Activated T-helper 2 cell treated with anti-CD3 and anti-CD28 coated beads, Interferon-gamma antibody, Interleukin-2, Interleukin-4, amounts not matched to agents 10 μg/mL and 5 μg/mL and 100 μg/mL, durations not matched to agents 14 hours and 24 hours and 36 hours (primary cell): ENCODE data around the gene FOXJ3. TPM values are rescaled to one million over a fixed set of nuclear protein-coding genes. Genes with fewer than 3 reads are reported as not detected.

Experiments
- DNase-seq: peaks from one replicate; pipeline ENCODE4 v3.0.0; 2021; ENCODE audit warnings: low spot score
- H3K27ac Mint-ChIP-seq: one replicate; pipeline ENCODE4 v1.8.0; 2021; ENCODE audit warnings: mixed read lengths
- H3K27me3 Mint-ChIP-seq: one replicate; pipeline ENCODE4 v1.8.0; 2021; ENCODE audit warnings: low read depth, mixed read lengths
- H3K36me3 Mint-ChIP-seq: one replicate; pipeline ENCODE4 v1.8.0; 2021; ENCODE audit warnings: low read depth, mixed read lengths
- H3K4me1 Mint-ChIP-seq: one replicate; pipeline ENCODE4 v1.8.0; 2021; ENCODE audit warnings: low read depth, mixed read lengths
- H3K4me3 Mint-ChIP-seq: one replicate; pipeline ENCODE4 v1.8.0; 2021; ENCODE audit warnings: low read depth, mild to moderate bottlenecking, moderate library complexity, mixed read lengths
- H3K9me3 Mint-ChIP-seq: one replicate; pipeline ENCODE4 v1.8.0; 2021; ENCODE audit warnings: mixed read lengths
- intact Hi-C: fragments of 100-400 bp; cut with micrococcal nuclease; formaldehyde crosslinking; loops from one replicate; pipeline ENCODE4 v1.15.1; 2023
- total RNA-seq: library from RNA; stranded (reverse); gene quantifications from 2 replicates; pipeline ENCODE4 v1.2.3, GENCODE V29; 2022

Gene FOXJ3
- total RNA-seq, 1 donor from 2014 or later = 46.4 TPM

GRCh38 chr1:42317308-42317707 lies 17.7 kb downstream of the FOXJ3 start:
- H3K36me3 Mint-ChIP-seq = peaks cover 8% of the 10 kb centered on the region
- H3K27ac Mint-ChIP-seq = no peak overlapping the region
- intact Hi-C loops = no loop called here
- H3K27me3 Mint-ChIP-seq = no peaks in the 10 kb centered on the region
- H3K4me3 Mint-ChIP-seq = no peak overlapping the region
- no peaks in the 10 kb centered on the region for H3K9me3 Mint-ChIP-seq
- peaks cover 68% of the 10 kb centered on the region for H3K4me1 Mint-ChIP-seq
- DNase-seq = no peak

DNA sequence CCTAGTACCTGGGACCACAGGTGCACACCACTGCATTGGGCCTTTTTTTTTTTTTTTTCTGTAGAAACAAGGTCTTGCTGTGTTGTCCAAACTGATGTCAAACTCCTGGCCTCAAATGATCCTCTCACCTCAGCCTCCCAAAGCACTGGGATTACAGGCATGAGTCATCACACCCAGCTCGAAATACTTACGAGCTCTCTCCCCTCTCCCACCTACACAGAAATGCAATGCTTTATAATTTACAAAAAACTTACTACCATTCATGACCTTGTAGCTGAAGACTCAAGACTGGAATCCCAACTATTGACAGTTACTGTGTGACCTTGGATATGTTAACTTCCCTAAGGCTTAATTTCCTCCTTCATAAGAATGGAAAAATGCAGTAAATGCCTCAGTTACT lies 18.7 kb downstream of the FOXJ3 start:
- H3K36me3 Mint-ChIP-seq = peaks cover 4% of the 10 kb centered on the region
- H3K27ac Mint-ChIP-seq = no peak overlapping the region
- H3K4me3 Mint-ChIP-seq = no peak overlapping the region
- no peaks in the 10 kb centered on the region for H3K9me3 Mint-ChIP-seq
- H3K27me3 Mint-ChIP-seq = no peaks in the 10 kb centered on the region
- no peak for DNase-seq
- H3K4me1 Mint-ChIP-seq = peaks cover 65% of the 10 kb centered on the region
- intact Hi-C loops = no loop called here

DNA sequence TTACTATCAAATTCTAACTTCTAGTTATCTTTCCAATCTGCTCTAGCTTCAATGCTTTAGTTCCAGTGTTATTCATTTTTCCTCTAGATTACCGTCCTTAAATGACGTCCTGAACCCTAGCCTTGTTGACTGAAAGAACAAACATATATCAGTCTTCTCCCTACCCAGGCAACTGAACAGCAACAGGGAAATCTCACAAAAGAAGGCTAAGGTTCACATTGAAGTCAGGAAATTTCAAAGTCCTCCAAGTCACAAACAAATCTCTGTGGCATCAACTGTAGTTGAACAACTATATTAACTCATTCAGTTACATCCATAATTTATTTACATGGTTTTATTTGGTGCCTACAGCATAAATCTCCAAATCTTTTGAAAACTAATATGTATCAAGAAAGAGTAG lies 19.5 kb downstream of the FOXJ3 start:
- Mint-ChIP-seq H3K4me1 (peaks cover 62% of the 10 kb centered on the region), H3K36me3 (peaks cover 11% of the 10 kb centered on the region), H3K9me3 (no peaks in the 10 kb centered on the region), H3K27ac (no peak overlapping the region), H3K27me3 (no peaks in the 10 kb centered on the region), H3K4me3 (no peak overlapping the region)
- intact Hi-C loops = no loop called here
- no peak for DNase-seq

DNA sequence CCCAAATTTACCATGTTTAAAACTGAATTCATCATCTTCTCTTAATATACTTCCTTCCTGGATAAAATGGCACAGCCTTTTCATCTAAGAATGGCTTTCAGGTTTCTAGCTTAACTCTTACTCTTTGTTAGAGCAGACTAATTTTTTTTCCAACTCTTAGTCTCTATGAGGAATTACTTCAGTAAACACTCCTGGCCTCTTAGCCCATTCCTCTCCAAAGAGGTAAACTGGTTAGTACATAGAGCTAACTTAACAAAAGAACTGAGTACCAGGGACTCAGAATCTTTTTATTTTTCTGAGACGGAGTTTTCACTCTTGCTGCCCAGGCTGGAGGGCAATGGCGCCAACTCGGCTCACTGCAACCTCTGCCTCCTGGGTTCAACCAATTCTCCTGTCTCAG lies 21.1 kb downstream of the FOXJ3 start:
- H3K36me3 Mint-ChIP-seq = peaks cover 20% of the 10 kb centered on the region
- H3K4me1 Mint-ChIP-seq = peaks cover 55% of the 10 kb centered on the region
- H3K9me3 Mint-ChIP-seq = no peaks in the 10 kb centered on the region
- H3K4me3 Mint-ChIP-seq = no peak overlapping the region
- intact Hi-C loops = no loop called here
- no peak for DNase-seq
- H3K27ac Mint-ChIP-seq = no peak overlapping the region
- H3K27me3 Mint-ChIP-seq = no peaks in the 10 kb centered on the region

DNA sequence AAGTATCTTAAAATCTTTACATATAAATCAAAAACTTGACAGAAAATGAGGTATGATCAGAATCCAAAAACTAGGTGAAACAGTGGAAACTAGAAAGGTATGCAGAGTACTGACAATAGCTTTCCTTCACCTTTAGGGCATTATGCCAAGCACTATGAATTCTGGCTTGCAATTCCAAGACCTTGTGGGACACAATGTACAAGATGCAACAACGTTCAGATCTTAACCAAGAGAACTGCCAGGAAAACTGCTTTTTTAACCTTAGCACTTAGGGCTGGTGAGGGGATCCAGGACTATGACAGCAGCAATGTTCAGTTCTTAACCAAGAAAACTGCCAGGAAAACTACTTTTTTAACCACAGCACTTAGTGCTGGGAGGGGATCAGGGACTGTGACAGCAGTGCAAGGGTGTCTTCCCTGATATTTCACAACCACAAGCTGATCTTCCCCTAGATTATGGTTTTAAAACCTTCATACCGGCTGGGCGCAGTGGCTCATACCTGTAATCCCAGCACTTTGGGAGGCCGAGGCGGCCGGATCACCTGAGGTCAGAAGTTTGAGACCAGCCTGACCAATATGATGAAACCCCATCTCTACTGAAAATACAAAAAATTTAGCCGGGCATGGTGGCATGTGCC lies 22.3 kb downstream of the FOXJ3 start:
- H3K4me1 Mint-ChIP-seq = peaks cover 55% of the 10 kb centered on the region
- no peak overlapping the region for H3K4me3 Mint-ChIP-seq
- H3K27me3 Mint-ChIP-seq = no peaks in the 10 kb centered on the region
- no peaks in the 10 kb centered on the region for H3K9me3 Mint-ChIP-seq
- H3K27ac Mint-ChIP-seq = no peak overlapping the region
- H3K36me3 Mint-ChIP-seq = peaks cover 27% of the 10 kb centered on the region
- intact Hi-C loops = no loop called here
- no peak for DNase-seq

DNA sequence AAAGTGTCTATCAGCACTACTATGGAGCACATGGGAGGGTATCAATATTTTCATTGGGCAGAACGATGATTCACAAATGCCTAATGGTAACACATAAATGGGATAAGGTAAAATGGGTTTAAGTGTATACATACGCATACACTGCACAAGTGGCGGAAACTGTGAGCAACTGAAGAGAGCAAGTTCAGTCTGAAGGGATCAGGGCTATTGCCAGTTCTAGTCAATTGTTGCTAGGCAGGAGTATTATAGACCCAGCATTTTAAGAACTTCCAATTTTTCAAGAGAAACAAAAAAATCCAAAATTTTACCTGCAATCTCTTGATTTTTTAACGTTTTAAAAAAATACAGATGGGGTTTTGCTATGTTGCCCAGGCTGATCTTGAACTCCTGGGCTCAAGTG lies 23.1 kb downstream of the FOXJ3 start:
- H3K4me1 Mint-ChIP-seq = peaks cover 49% of the 10 kb centered on the region
- intact Hi-C loops = no loop called here
- no peak overlapping the region for H3K4me3 Mint-ChIP-seq

DNA sequence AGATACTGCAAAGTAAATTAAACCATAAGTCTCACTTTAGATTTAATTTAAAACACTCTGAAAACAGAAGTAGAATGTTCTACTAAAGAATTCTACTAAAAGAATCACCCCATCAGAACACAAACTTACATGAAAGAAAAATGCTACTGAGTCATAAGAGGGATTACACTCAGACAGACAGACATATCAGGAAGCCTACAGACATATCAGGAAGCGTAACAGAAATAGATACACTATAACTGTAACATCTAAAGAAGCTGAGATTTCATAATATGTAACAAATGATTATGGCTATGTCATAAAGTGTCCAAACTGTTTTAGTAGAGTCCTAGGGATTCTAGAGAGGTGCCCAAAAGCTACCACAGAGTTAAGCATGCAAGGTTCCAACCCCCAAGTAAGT lies 23.9 kb downstream of the FOXJ3 start:
- H3K27ac Mint-ChIP-seq = no peak overlapping the region
- peaks cover 30% of the 10 kb centered on the region for H3K36me3 Mint-ChIP-seq
- H3K4me1 Mint-ChIP-seq = peaks cover 43% of the 10 kb centered on the region
- intact Hi-C loops = no loop called here
- no peaks in the 10 kb centered on the region for H3K9me3 Mint-ChIP-seq
- H3K4me3 Mint-ChIP-seq = no peak overlapping the region
- H3K27me3 Mint-ChIP-seq = no peaks in the 10 kb centered on the region
- DNase-seq = no peak

More for the DNA sequence above, 23.1 kb downstream of the FOXJ3 start:
- no peak for DNase-seq
- H3K9me3 Mint-ChIP-seq = no peaks in the 10 kb centered on the region
- H3K36me3 Mint-ChIP-seq = peaks cover 25% of the 10 kb centered on the region
- H3K27ac Mint-ChIP-seq = no peak overlapping the region
- H3K27me3 Mint-ChIP-seq = no peaks in the 10 kb centered on the region

GRCh38 chr1:42306977-42307376 lies 28.1 kb downstream of the FOXJ3 start:
- H3K4me1 Mint-ChIP-seq = peaks cover 22% of the 10 kb centered on the region
- peaks cover 68% of the 10 kb centered on the region for H3K36me3 Mint-ChIP-seq
- H3K27me3 Mint-ChIP-seq = no peaks in the 10 kb centered on the region
- DNase-seq = no peak
- no peak overlapping the region for H3K4me3 Mint-ChIP-seq
- H3K27ac Mint-ChIP-seq = no peak overlapping the region
- intact Hi-C loops = no loop called here
- H3K9me3 Mint-ChIP-seq = peaks cover 32% of the 10 kb centered on the region

- peaks cover 75% of the 10 kb centered on the region for H3K36me3 Mint-ChIP-seq
- H3K4me1 Mint-ChIP-seq = peaks cover 13% of the 10 kb centered on the region
- H3K4me3 Mint-ChIP-seq = no peak overlapping the region
- H3K27ac Mint-ChIP-seq = no peak overlapping the region
- intact Hi-C loops = no loop called here
- no peaks in the 10 kb centered on the region for H3K27me3 Mint-ChIP-seq
- DNase-seq = no peak
- peaks cover 42% of the 10 kb centered on the region for H3K9me3 Mint-ChIP-seq
Measured at GRCh38 chr1:42305639-42306038, 29.4 kb downstream of the FOXJ3 start.

- peaks cover 84% of the 10 kb centered on the region for H3K36me3 Mint-ChIP-seq
- no peak overlapping the region for H3K4me3 Mint-ChIP-seq
- intact Hi-C loops = no loop called here
Measured at GRCh38 chr1:42302034-42302433, 33.0 kb downstream of the FOXJ3 start.

GRCh38 chr1:42298520-42298919 lies 36.5 kb downstream of the FOXJ3 start:
- peaks cover 57% of the 10 kb centered on the region for H3K9me3 Mint-ChIP-seq
- no peak overlapping the region for H3K27ac Mint-ChIP-seq
- H3K36me3 Mint-ChIP-seq = peaks cover 67% of the 10 kb centered on the region
- no peaks in the 10 kb centered on the region for H3K27me3 Mint-ChIP-seq
- H3K4me1 Mint-ChIP-seq = peaks cover 4% of the 10 kb centered on the region
- H3K4me3 Mint-ChIP-seq = no peak overlapping the region
- DNase-seq = no peak
- intact Hi-C loops = no loop called here

More at GRCh38 chr1:42302034-42302433, 33.0 kb downstream of the FOXJ3 start:
- Mint-ChIP-seq H3K27me3 (no peaks in the 10 kb centered on the region), H3K9me3 (peaks cover 67% of the 10 kb centered on the region), H3K4me1 (peaks cover 4% of the 10 kb centered on the region), H3K27ac (no peak overlapping the region)
- no peak for DNase-seq

DNA sequence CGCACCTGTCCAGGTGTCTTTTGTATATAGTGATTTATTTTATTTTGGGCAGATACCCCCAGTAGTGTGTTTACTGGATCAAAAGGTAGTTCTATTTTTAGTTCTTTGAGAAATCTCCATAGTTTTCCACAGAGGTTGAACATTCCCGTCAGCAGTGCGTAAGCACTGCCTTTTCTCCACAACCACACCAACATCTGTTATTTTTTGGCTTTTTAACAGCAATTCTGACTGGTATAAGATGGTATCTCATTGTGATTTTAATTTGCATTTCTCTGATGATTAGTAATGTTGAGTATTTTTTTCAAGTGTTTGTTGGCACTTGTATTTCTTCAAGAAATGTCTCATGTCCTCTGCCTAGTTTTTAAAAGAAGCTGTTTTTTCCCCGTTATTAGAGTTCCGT lies 39.2 kb downstream of the FOXJ3 start:
- Mint-ChIP-seq H3K4me3 (no peak overlapping the region), H3K4me1 (peaks cover 4% of the 10 kb centered on the region), H3K9me3 (peaks cover 37% of the 10 kb centered on the region), H3K27ac (no peak overlapping the region), H3K27me3 (no peaks in the 10 kb centered on the region), H3K36me3 (peaks cover 52% of the 10 kb centered on the region)
- intact Hi-C loops = no loop called here
- no peak for DNase-seq

DNA sequence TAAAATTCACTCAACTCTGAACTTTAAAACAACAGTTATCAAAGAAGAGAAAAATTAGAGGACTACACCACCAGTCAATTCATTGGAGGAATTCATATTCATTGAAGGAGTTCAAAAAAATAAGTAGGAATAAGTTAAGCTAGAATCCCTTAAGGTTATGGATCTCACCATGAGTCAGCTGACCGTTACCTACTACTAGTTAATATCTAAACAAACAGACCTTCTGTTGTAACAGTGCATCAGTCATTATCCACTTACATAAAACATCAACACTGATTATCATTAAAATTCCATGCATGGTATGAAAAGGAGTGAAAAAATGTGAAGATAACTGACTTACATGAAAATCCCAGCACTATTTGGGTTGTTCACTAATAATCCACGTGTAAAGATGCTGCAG lies 44.9 kb downstream of the FOXJ3 start:
- Mint-ChIP-seq H3K9me3 (no peaks in the 10 kb centered on the region), H3K27me3 (no peaks in the 10 kb centered on the region), H3K4me3 (no peak overlapping the region), H3K27ac (no peak overlapping the region), H3K36me3 (peaks cover 26% of the 10 kb centered on the region), H3K4me1 (no peaks in the 10 kb centered on the region)
- DNase-seq = no peak
- intact Hi-C loops = no loop called here
